GM20000 (cell line): Measurements from ENCODE around the gene DNASE1.

ENCODE experiments used
- DNase-seq: peaks from one replicate; pipeline ENCODE4 v3.0.0; 2012; ENCODE audit warnings: low spot score
- CTCF ChIP-seq: IDR thresholded peaks from 2 replicates; pipeline ENCODE4 v1.5.1; 2012; ENCODE audit warnings: mild to moderate bottlenecking, control low read depth; ENCODE audit errors: extremely low read depth, missing control alignments

Gene DNASE1

DNA sequence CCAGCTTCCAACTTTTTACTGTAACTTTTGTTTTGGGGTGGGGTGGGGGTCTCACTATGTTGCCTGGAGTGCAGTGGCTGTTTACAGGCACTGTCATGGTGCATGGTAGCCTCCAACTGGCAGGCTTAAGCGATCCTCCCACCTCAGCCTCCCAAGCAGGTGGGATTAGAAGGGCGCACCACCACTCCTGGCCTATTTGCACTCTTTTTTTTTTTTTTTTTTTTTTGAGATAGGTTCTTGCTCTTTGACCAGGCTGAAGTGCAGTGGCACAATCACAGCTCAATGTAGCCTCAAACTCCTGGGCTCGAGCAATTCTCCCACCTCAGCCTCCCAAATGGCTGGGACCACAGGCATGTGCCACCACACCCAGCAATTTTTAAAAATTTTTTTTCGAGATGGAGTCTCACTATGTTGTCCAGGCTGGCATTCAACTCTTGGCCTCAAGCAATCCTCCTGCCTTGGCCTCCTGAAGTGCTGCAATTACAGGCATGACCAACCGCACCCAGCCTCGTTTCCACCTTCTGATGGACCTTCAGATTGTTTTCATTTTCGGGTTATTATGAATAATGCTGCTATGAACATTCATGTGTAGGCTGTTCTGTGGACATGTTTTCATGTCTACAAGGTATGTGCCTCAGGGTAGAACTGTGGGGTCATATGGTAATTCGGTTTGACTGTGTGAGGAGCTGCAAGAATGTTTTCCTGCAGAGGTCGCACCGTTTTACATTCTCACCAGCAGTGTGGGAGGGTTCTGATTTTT, 51.9 kb downstream of the DNASE1 start:
- no peak for TF ChIP-seq CTCF
- no peak for DNase-seq
